HepG2 (cell line): ENCODE results near the gene C19orf73. TPM values are rescaled to one million over a fixed set of nuclear protein-coding genes. Genes with fewer than 3 reads are reported as not detected.

Source experiments
- KAT8 ChIP-seq: IDR thresholded peaks from 2 replicates; pipeline ENCODE4 v1.6.1; 2016; ENCODE audit warnings: missing genetic modification reagents, missing compliant biosample characterization
- NBN ChIP-seq: fragments of 450-650 bp; conservative IDR thresholded peaks from 2 replicates; pipeline ENCODE4 v1.6.1; 2017
- PRPF4 ChIP-seq: fragments of 200-400 bp; formaldehyde crosslinking; IDR thresholded peaks from 2 replicates; pipeline ENCODE4 v1.6.1; 2016; ENCODE audit warnings: low read length, low read depth; ENCODE audit not compliant: poor library complexity, severe bottlenecking
- RAD21 ChIP-seq: fragments of 450-650 bp; formaldehyde crosslinking; IDR thresholded peaks from 2 replicates; pipeline ENCODE4 v1.5.0; 2020; ENCODE audit warnings: mild to moderate bottlenecking
- RBAK ChIP-seq: sonication (generic); formaldehyde crosslinking; IDR thresholded peaks from 2 replicates; pipeline ENCODE4 v1.5.1; 2020; ENCODE audit warnings: mild to moderate bottlenecking, missing genetic modification reagents
- REL ChIP-seq: sonication (generic); formaldehyde crosslinking; conservative IDR thresholded peaks from 2 replicates; pipeline ENCODE4 v1.8.0; 2022; ENCODE audit warnings: mild to moderate bottlenecking, missing genetic modification reagents, moderate library complexity
- SMAD1 ChIP-seq: sonication (generic); formaldehyde crosslinking; IDR thresholded peaks from 2 replicates; pipeline ENCODE4 v1.4.0; 2020; ENCODE audit warnings: missing genetic modification reagents, low read depth, mild to moderate bottlenecking, borderline replicate concordance
- SRF ChIP-seq: IDR thresholded peaks from 2 replicates; pipeline ENCODE4 v1.6.1; 2011; ENCODE audit warnings: mild to moderate bottlenecking, low read depth, low read length, moderate library complexity
- YY1 ChIP-seq: IDR thresholded peaks from 2 replicates; pipeline ENCODE4 v1.6.1; 2011; ENCODE audit warnings: low read length, low read depth, moderate library complexity, mild to moderate bottlenecking; ENCODE audit not compliant: insufficient read depth, insufficient replicate concordance
- ZBTB25 ChIP-seq: IDR thresholded peaks from 2 replicates; pipeline ENCODE4 v1.6.1; 2018; ENCODE audit warnings: missing genetic modification reagents
- ZBTB26 ChIP-seq: IDR thresholded peaks from 2 replicates; pipeline ENCODE4 v1.6.1; 2016; ENCODE audit warnings: missing compliant biosample characterization, missing genetic modification reagents, borderline replicate concordance
- ZBTB33 ChIP-seq: sonication (generic); formaldehyde crosslinking; IDR thresholded peaks from 2 replicates; pipeline ENCODE4 v1.4.0; 2020; ENCODE audit warnings: missing genetic modification reagents
- ZNF160 ChIP-seq: sonication (generic); formaldehyde crosslinking; IDR thresholded peaks from 2 replicates; pipeline ENCODE4 v1.8.0; 2022; ENCODE audit warnings: mild to moderate bottlenecking, inconsistent platforms, missing genetic modification reagents
- ZNF24 ChIP-seq: fragments of 450-650 bp; IDR thresholded peaks from 2 replicates; pipeline ENCODE4 v1.6.1; 2017; ENCODE audit warnings: antibody characterized with exemption, mild to moderate bottlenecking
- ZNF333 ChIP-seq: sonication (generic); formaldehyde crosslinking; IDR thresholded peaks from 2 replicates; pipeline ENCODE4 v1.4.0; 2020; ENCODE audit warnings: mild to moderate bottlenecking, missing genetic modification reagents, borderline replicate concordance
- ZNF574 ChIP-seq: sonication (generic); formaldehyde crosslinking; IDR thresholded peaks from 2 replicates; pipeline ENCODE4 v1.4.0; 2020; ENCODE audit warnings: missing genetic modification reagents
- ZNF687 ChIP-seq: sonication (generic); formaldehyde crosslinking; IDR thresholded peaks from 2 replicates; pipeline ENCODE4 v1.5.1; 2020; ENCODE audit warnings: mild to moderate bottlenecking, missing genetic modification reagents, moderate library complexity
- polyA plus RNA-seq, 8 experiments: library from polyadenylated mRNA; depleted of rRNA in 3 of 8; stranded (reverse) in 7 of 8; unstranded in 1 of 8; fragments of >200 nt; fragmentation: Illumina TruSeq in 4 of 8; extraction: Trizol in 4 of 8; gene quantifications; 2 replicates each; pipeline versions ENCODE4 v1.2.1 to v1.2.3, GENCODE V29; 2011 to 2016; ENCODE audit warnings: low read depth in 4 of 8, missing spikeins in 1 of 8, mixed read lengths in 1 of 8; ENCODE audit not compliant: insufficient read depth in 1 of 8
- total RNA-seq, 5 experiments: library from RNA; depleted of rRNA; stranded (reverse); fragments of >200 nt; fragmentation: Illumina TruSeq; extraction: Trizol; gene quantifications; 2 replicates each; pipeline ENCODE4 v1.2.3, GENCODE V29; 2016; ENCODE audit warnings: low read depth in 1 of 5

Gene C19orf73
- total and polyA plus RNA-seq, 2 of the 13 experiments (the other 11 are each of a cell fraction or from before 2014, with no cell fraction given): 1.4 to 1.5 TPM

GRCh38 chr19:49145573-49146407 lies 26.8 kb upstream of the C19orf73 start (continued):
- TF ChIP-seq ZBTB33 (CRISPR knock-in tag) (peak; percentile 96), ZNF574 (CRISPR knock-in tag) (no peak), PRPF4 (peak; percentile 75), ZNF160 (CRISPR knock-in tag) (0 out of 2 replicates have a peak, but pooled peaks have one; percentile 31), SMAD1 (CRISPR knock-in tag) (peak; percentile 23; the same call in 1 of the 2 replicates), ZNF687 (CRISPR knock-in tag) (peak; percentile 76), ZNF24 (no peak), RBAK (CRISPR knock-in tag) (no peak), ZNF333 (no peak), RAD21 (CRISPR knock-in tag) (peak; percentile 45), KAT8 (0 out of 2 replicates have a peak, but pooled peaks have one; percentile 21), NBN (no peak), REL (CRISPR knock-in tag) (no peak), YY1 (peak; percentile 67), ZBTB26 (no peak), SRF (peak; percentile 74), ZBTB25 (CRISPR knock-in tag) (0 out of 2 replicates have a peak, but pooled peaks have one; percentile 29)
